Heart left ventricle (tissue), 13 donors: ENCODE data around the gene PARP4.

ENCODE experiments used
- CTCF ChIP-seq, 12 donors: fragments of 200-600 bp; sonication (generic) in 4 of 12; IDR thresholded peaks; one replicate each; pipeline versions ENCODE4 v1.5.0 to v1.8.0; 2018 to 2022; ENCODE audit warnings: antibody characterized with exemption in 12 of 12, mild to moderate bottlenecking in 5 of 12
- POLR2A ChIP-seq, 2 donors: fragments of 450-650 bp; IDR thresholded peaks; one replicate each; pipeline ENCODE4 v1.6.1; 2017; ENCODE audit warnings: antibody characterized with exemption in 2 of 2, mild to moderate bottlenecking in 2 of 2, moderate library complexity in 2 of 2
- donor health status: ischemic (EF 13 %, LVEDD 7.1; RV severe dilation, severe dysfunction).
- donor health status: DM: no; HTN: yes; CAD: no.
- donor health status: DM: no; HTN: no; CAD: no.
- donor health status: ischemic (EF 25% LVEDD 6.9; RV normal size, moderate dysfunction).
- donor health status: ischemic (EF 25% LVEDD 5.7; RV mildly dilated, moderate dysfunction).
- donor health status: ischemic (EF 35%, LVEDD 5.7; RV mildly dilated, moderate dysfunction).
- donor health status: nonischemic (EF 11% LVEDD 7.7; RV severe dilation, severe dysfunction).
- donor health status: DM: yes; HTN: yes; CAD: no.
- donor health status: PGD.
- donor health status: ischemic (EF 29% LVEDD 5.4; RV normal size, mild dysfunction).
- donor health status: nonischemic (EF 23%, LVEDD 6.1; RV moderate dilation, normal function).

DNA sequence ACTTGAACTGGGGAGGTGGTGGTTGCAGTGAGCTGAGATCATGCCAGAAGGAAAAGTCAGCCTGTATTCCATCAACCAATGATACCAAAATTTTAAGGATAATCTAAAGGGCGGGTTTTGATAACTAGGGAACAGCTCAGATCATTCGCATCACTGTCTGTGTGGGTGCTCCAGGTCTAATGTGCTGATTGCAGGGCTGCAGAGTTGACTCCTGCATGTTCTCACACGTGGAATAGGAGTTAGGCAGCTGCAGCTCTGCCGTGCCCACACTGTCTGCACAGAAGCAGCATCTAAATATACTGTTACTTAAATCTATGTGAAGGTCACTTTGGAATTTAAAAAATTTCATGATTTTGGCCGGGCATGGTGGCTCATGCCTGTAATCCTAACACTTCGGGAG, 4.3 kb upstream of the PARP4 start:
- TF ChIP-seq CTCF (IDR thresholded peaks at IDR 0.05) (no peak), POLR2A (IDR thresholded peaks at IDR 0.05) (no peak)
